Renal cortical epithelial cell (primary cell): Measurements from ENCODE around the gene PXK. TPM values are rescaled to one million over a fixed set of nuclear protein-coding genes. Genes with fewer than 3 reads are reported as not detected.
"Not testable (repeated sequence)": the region's sequence is repeated elsewhere in the genome, so short reads cannot be mapped to it uniquely, and the experiment has no call there.

Experiments used
- DNase-seq: peaks from one replicate; pipeline ENCODE4 v3.0.0-alpha.2; 2011; ENCODE audit warnings: low read depth
- total RNA-seq: library from RNA; depleted of rRNA; stranded (reverse); fragments of >200 nt; gene quantifications from 2 replicates; pipeline ENCODE4 v1.2.3, GENCODE V29; 2014

PXK gene
- total RNA-seq, result 8.5 and 19.3 TPM in 2 replicates

- no peak for DNase-seq
Measured at GRCh38 chr3:58332575-58333188, at the start of gene PXK. Gene PXK, plus strand, starts transcription at chr3:58332892. Its CDS starts 97 bp downstream, at chr3:58332989.

DNA sequence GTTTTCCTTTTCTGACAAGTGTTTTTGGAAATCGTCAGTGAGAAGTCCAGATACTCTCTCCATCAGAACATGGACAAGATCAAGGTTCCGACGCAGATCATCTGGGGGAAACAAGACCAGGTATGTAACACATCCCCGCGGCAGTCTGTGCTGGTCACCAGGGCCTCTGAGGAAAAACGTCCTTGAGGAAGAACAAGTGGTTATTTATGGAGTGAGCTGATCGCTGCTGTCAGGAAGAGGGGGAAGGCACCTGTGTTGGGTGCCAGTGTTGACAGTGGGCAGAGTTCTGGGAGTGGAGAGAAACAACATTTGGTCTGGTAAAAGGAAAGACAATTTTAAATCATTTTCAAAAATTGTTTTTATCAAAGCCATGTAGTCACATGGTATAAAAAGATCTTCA is 47.4 kb upstream of the PXK start:
- no peak for DNase-seq

- no peak for DNase-seq
Measured at GRCh38 chr3:58287354-58287753, 45.3 kb upstream of the PXK start.

GRCh38 chr3:58288011-58288728 is 44.5 kb upstream of the PXK start:
- DNase-seq, result no peak

DNA sequence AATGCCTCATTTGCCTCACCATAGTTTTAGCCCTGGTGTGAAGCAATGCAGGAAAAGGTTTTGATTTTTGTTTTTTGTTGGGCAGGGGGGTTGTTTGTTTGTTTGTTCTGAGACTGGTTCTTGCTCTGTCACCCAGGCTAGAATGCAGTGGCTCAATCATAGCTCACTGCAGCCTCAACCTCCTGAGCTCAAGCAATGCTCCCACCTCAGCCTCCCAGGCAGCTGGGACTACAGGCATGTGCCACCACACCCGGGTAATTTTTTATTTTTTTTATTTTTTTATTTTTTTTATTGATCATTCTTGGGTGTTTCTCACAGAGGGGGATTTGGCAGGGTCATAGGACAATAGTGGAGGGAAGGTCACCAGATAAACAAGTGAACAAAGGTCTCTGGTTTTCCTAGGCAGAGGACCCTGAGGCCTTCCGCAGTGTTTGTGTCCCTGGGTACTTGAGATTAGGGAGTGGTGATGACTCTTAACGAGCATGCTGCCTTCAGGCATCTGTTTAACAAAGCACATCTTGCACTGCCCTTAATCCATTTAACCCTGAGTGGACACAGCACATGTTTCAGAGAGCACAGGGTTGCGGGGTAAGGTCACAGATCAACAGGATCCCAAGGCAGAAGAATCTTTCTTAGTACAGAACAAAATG is 43.6 kb upstream of the PXK start:
- DNase-seq, result not testable (repeated sequence)

DNA sequence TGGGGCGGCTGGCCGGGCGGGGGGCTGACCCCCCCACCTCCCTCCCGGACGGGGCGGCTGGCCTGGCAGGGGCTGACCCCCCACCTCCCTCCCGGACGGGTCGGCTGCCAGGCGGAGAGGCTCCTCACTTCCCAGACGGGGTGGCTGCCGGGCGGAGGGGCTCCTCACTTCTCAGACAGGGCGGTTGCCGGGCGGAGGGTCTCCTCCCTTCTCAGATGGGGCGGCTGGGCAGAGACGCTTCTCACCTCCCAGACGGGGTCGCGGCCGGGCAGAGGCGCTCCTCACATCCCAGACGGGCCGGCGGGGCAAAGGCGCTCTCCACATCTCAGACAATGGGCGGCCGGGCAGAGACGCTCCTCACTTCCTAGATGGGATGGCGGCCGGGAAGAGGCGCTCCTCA is 42.2 kb upstream of the PXK start:
- not testable (repeated sequence) for DNase-seq

DNA sequence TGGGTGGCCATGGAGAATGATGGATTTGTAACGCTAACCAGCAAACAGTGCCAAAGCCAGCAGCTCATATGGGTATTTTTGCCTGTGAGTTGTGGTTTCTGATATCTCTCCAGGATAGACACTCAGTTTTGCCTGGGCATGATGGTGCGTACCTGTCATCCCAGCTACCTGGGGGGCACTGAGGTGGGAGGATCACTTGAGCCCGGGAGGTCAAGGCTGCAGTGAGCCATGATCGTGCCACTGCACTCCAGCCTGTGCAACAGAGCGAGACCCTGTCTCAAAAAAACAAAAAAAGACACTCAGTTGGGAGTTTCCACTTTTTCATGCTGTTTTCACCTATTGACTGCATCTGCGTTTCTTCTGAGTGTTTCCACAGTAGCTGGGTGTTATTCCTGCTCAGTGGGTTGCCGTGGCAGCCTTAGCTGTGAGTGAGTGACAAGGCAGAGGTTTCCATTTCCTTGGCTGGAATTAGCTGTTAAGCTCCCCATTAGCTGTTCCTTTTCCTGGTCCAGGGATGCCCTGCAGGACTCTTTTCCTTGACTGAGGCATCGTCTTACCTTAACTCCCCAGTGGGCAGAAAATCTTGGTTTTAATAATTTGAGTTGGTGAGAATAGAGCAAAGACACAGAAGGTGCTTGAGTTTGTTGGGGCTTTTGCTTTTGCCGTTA is 40.9 kb upstream of the PXK start:
- peak; percentile 10 for DNase-seq

- no peak for DNase-seq
Measured at GRCh38 chr3:58292866-58293265, 39.8 kb upstream of the PXK start.

DNA sequence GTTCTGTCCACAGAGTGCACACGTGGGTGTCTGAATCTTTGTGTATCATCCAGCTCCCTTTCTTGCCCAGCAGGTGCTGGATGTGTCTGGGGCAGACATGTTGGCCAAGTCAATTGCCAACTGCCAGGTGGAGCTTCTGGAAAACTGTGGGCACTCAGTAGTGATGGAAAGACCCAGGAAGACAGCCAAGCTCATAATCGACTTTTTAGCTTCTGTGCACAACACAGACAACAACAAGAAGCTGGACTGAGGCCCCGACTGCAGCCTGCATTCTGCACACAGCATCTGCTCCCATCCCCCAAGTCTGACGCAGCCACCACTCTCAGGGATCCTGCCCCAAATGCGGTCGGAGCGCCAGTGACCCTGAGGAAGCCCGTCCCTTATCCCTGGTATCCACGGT is 39.2 kb upstream of the PXK start:
- no peak for DNase-seq

- no peak for DNase-seq
Measured at GRCh38 chr3:58296269-58296668, 36.4 kb upstream of the PXK start.

DNA sequence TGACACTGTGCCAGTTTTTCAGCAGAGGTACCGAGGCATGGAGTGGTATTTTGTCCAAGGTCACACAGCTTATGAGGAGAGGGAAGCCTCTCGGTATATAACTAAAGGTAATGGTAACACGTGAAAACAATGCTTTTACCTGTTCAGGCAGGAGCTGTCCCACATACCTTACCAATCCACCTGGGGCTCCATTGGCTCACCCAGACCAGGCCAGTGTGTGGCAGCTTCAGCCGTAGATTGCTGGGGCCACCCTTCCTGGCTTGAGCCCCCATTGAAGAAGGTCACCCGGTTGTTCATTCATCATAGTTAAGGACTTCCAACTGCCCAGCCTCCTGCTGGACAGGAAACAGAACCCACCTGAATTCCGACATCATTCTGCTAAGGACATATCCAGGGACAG is 35.8 kb upstream of the PXK start:
- no peak for DNase-seq

GRCh38 chr3:58298190-58298589 is 34.5 kb upstream of the PXK start:
- no peak for DNase-seq

DNA sequence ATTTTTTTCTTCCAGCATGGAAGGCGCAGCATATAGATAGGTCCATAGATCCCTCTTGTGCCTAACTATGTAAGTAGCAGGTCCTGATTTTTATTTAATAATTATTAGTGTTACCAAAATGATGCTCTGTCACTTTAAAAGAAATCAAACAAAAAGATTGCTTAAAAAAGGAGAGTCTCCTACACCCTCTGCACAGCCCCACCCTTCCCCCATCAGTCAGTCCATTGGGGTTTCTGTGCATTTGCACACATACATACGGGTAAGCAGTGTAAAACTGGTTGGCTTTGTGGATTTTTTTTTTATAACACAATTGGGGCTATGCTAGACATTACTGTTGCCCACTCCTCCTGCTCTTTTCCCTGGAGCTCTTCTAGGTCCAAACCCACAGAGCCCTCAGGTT is 33.6 kb upstream of the PXK start:
- DNase-seq, result no peak

DNA sequence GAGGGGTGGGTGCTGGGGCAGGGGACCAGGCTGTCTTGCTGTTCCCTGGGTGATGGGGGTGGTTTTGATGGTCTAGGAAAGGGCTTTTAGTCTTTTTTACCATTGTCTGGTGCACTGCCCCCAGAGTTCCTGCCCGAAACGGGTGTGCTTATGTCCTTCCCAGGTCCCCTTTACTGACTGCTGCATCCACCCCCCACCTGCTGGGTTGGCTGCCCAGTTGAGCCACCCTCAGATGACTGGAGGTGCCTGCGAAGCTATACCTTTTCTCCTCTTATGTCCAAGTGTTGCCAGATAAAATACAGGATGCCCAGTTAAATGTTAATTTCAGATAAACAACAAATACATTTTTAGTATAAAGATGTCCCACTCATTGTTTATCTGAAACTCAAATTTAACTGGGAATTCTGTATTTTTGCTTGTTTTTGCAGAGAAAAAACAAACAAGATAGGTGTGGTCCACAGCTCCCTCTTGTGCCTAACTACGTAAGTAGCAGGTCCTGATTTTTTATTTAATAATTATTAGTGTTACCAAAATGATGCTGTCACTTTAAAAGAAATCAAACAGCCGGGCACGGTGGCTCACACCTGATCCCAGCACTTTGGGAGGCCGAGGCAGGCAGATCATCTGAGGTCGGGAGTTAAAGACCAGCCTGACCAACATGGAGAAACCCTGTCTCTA is 32.7 kb upstream of the PXK start:
- DNase-seq, result peak; percentile 67

GRCh38 chr3:58305882-58306711 is 26.6 kb upstream of the PXK start, which contains the start of the genes HTD2 and RPP14:
Gene HTD2, plus strand, starts transcription at chr3:58306520. Its CDS starts 11,094 bp downstream, at chr3:58317614.
Gene RPP14, plus strand, starts transcription at chr3:58306245. Its CDS starts 4,085 bp downstream, at chr3:58310330.
- DNase-seq, result peak; percentile 89

GRCh38 chr3:58307639-58308215 is 25.0 kb upstream of the PXK start:
- DNase-seq, result peak; percentile 82

- no peak for DNase-seq
Measured at GRCh38 chr3:58308728-58309127, 24.0 kb upstream of the PXK start.

- no peak for DNase-seq
Measured at GRCh38 chr3:58317811-58318210, 14.9 kb upstream of the PXK start.

GRCh38 chr3:58321791-58322190 is 10.9 kb upstream of the PXK start:
- no peak for DNase-seq

GRCh38 chr3:58322793-58323192 is 9.9 kb upstream of the PXK start:
- no peak for DNase-seq
